H9 (cell line): ENCODE results near the gene KCNJ14. TPM values are rescaled to one million over a fixed set of nuclear protein-coding genes. Genes with fewer than 3 reads are reported as not detected.

Experiments
- DNase-seq: peaks from one replicate; pipeline ENCODE4 v3.0.0-alpha.2; 2017
- H2AFZ ChIP-seq: one replicate; pipeline ENCODE4 v1.6.1; 2013; ENCODE audit warnings: mild to moderate bottlenecking, low read length, control low read depth, moderate library complexity
- H2AK5ac ChIP-seq: 2 replicates; pipeline ENCODE4 v1.6.1; 2013; ENCODE audit warnings: low read length, control low read depth, mixed read lengths; ENCODE audit not compliant: insufficient read length
- H2BK120ac ChIP-seq: one replicate; pipeline ENCODE4 v1.6.1; 2013; ENCODE audit warnings: low read depth, mild to moderate bottlenecking, low read length, control low read depth, inconsistent platforms; ENCODE audit not compliant: poor library complexity, severe bottlenecking
- H2BK12ac ChIP-seq: 2 replicates; pipeline ENCODE4 v1.6.1; 2013; ENCODE audit warnings: low read length, control low read depth, mixed read lengths, low read depth; ENCODE audit not compliant: insufficient read length
- H2BK15ac ChIP-seq: 2 replicates; pipeline ENCODE4 v1.6.1; 2013; ENCODE audit warnings: low read depth, low read length, control low read depth
- H2BK20ac ChIP-seq: one replicate; pipeline ENCODE4 v1.6.1; 2013; ENCODE audit warnings: low read depth, mild to moderate bottlenecking, low read length, control low read depth, inconsistent platforms; ENCODE audit not compliant: poor library complexity, severe bottlenecking
- H2BK5ac ChIP-seq: 2 replicates; pipeline ENCODE4 v1.6.1; 2013; ENCODE audit warnings: low read length, control low read depth, mixed read lengths; ENCODE audit not compliant: insufficient read length
- H3K14ac ChIP-seq: 2 replicates; pipeline ENCODE4 v1.6.1; 2013; ENCODE audit warnings: low read length, control low read depth; ENCODE audit not compliant: insufficient read depth
- H3K18ac ChIP-seq: 2 replicates; pipeline ENCODE4 v1.6.1; 2013; ENCODE audit warnings: low read depth, mild to moderate bottlenecking, mixed read lengths, low read length, control low read depth; ENCODE audit not compliant: insufficient read length
- H3K23ac ChIP-seq: 2 replicates; pipeline ENCODE4 v1.6.1; 2013; ENCODE audit warnings: low read length, control low read depth, mixed read lengths, low read depth; ENCODE audit not compliant: insufficient read length
- H3K23me2 ChIP-seq: 2 replicates; pipeline ENCODE4 v1.6.1; 2013; ENCODE audit warnings: low read depth, mild to moderate bottlenecking, mixed read lengths, low read length, control low read depth; ENCODE audit not compliant: insufficient read length, poor library complexity, severe bottlenecking
- H3K27ac ChIP-seq: 2 replicates; pipeline ENCODE4 v1.5.1; 2013; ENCODE audit warnings: low read length, control low read depth, mixed read lengths, low read depth; ENCODE audit not compliant: insufficient read length
- H3K27me3 ChIP-seq: 2 replicates; pipeline ENCODE4 v1.6.1; 2013; ENCODE audit warnings: low read length, control low read depth, inconsistent platforms; ENCODE audit not compliant: insufficient read depth
- H3K4ac ChIP-seq: 2 replicates; pipeline ENCODE4 v1.6.1; 2013; ENCODE audit warnings: low read depth, mild to moderate bottlenecking, control low read depth, inconsistent platforms, low read length, moderate library complexity
- H3K4me1 ChIP-seq: 2 replicates; pipeline ENCODE4 v1.6.1; 2013; ENCODE audit warnings: low read length, control low read depth, inconsistent platforms; ENCODE audit not compliant: insufficient read depth
- H3K4me2 ChIP-seq: 2 replicates; pipeline ENCODE4 v1.6.1; 2013; ENCODE audit warnings: low read length, control low read depth, mixed read lengths; ENCODE audit not compliant: insufficient read length, insufficient read depth
- H3K56ac ChIP-seq: 2 replicates; pipeline ENCODE4 v1.6.1; 2013; ENCODE audit warnings: low read depth, mild to moderate bottlenecking, mixed read lengths, low read length, control low read depth; ENCODE audit not compliant: insufficient read length
- H3K79me1 ChIP-seq: 2 replicates; pipeline ENCODE4 v1.6.1; 2013; ENCODE audit warnings: low read depth, mild to moderate bottlenecking, moderate library complexity, low read length, control low read depth, inconsistent platforms; ENCODE audit not compliant: insufficient read depth, poor library complexity, severe bottlenecking
- H3K79me2 ChIP-seq: 2 replicates; pipeline ENCODE4 v1.6.1; 2013; ENCODE audit warnings: low read length, control low read depth, inconsistent platforms; ENCODE audit not compliant: insufficient read depth
- H3K9ac ChIP-seq: 2 replicates; pipeline ENCODE4 v1.6.1; 2013; ENCODE audit warnings: low read length, control low read depth, mixed read lengths; ENCODE audit not compliant: insufficient read length; ENCODE audit errors: extremely low read depth
- H3K9me3 ChIP-seq: one replicate; pipeline ENCODE4 v1.6.1; 2013; ENCODE audit warnings: low read depth, low read length, inconsistent platforms; ENCODE audit not compliant: control insufficient read depth
- H3T11ph ChIP-seq: one replicate; pipeline ENCODE4 v1.6.1; 2013; ENCODE audit warnings: mild to moderate bottlenecking, low read length, control low read depth, inconsistent platforms
- H4K20me1 ChIP-seq: one replicate; pipeline ENCODE4 v1.6.1; 2013; ENCODE audit not compliant: control insufficient read depth, insufficient read length, insufficient read depth
- H4K5ac ChIP-seq: 2 replicates; pipeline ENCODE4 v1.6.1; 2013; ENCODE audit warnings: low read depth, mild to moderate bottlenecking, mixed read lengths, low read length, control low read depth; ENCODE audit not compliant: insufficient read length
- H4K8ac ChIP-seq: replicated peaks from 2 replicates; pipeline ENCODE4 v1.6.1; 2013; ENCODE audit warnings: low read length, control low read depth, mixed read lengths, low read depth; ENCODE audit not compliant: insufficient read length
- H4K91ac ChIP-seq: 2 replicates; pipeline ENCODE4 v1.6.1; 2013; ENCODE audit warnings: low read depth, mild to moderate bottlenecking, moderate library complexity, mixed read lengths, low read length, control low read depth; ENCODE audit not compliant: insufficient read length
- H3K27ac Mint-ChIP-seq, 3 experiments: 2 replicates in 2 of 3; 3 replicates in 1 of 3; pipeline ENCODE4 v1.8.0; 2020 to 2021; ENCODE audit warnings: mixed read lengths in 3 of 3, mild to moderate bottlenecking in 1 of 3, moderate library complexity in 1 of 3
- H3K27me3 Mint-ChIP-seq: 2 replicates; pipeline ENCODE4 v1.8.0; 2021; ENCODE audit warnings: low read depth, mild to moderate bottlenecking, moderate library complexity, mixed read lengths
- H3K36me3 Mint-ChIP-seq, 3 experiments: 2 replicates in 2 of 3; 3 replicates in 1 of 3; pipeline ENCODE4 v1.8.0; 2020 to 2021; ENCODE audit warnings: low read depth in 3 of 3, mixed read lengths in 3 of 3; ENCODE audit not compliant: insufficient read depth in 1 of 3
- H3K4me1 Mint-ChIP-seq, 2 experiments: 2 replicates each; pipeline ENCODE4 v1.8.0; 2020; ENCODE audit warnings: mixed read lengths in 2 of 2
- H3K4me3 Mint-ChIP-seq, 2 experiments: 2 replicates in 1 of 2; 3 replicates in 1 of 2; pipeline ENCODE4 v1.8.0; 2020 to 2021; ENCODE audit warnings: mild to moderate bottlenecking in 2 of 2, mixed read lengths in 2 of 2, moderate library complexity in 1 of 2
- H3K9me3 Mint-ChIP-seq, 2 experiments: 2 replicates in 1 of 2; 3 replicates in 1 of 2; pipeline ENCODE4 v1.8.0; 2020; ENCODE audit warnings: mild to moderate bottlenecking in 2 of 2, mixed read lengths in 2 of 2, moderate library complexity in 1 of 2
- WGBS: extraction: QIAGEN DNeasy Blood & Tissue Kit; methylation state at CpG from one replicate; pipeline ENCODE4 v1.1.7; 2013; ENCODE audit warnings: missing lambda C conversion rate, low lambda C conversion rate, mixed read lengths; ENCODE audit not compliant: insufficient read length; ENCODE audit errors: extremely low coverage; 5-methylcytosine and 5-hydroxymethylcytosine counted together
- total RNA-seq: library from RNA; stranded (reverse); gene quantifications from 2 replicates; pipeline ENCODE4 v1.2.1, GENCODE V29; 2021
- TF ChIP-seq, protein P1 (sequence below): fragments of 200-600 bp; sonication (generic); conservative IDR thresholded peaks from 3 replicates; pipeline ENCODE4 v1.8.0; 2021; ENCODE audit warnings: antibody characterized with exemption, mild to moderate bottlenecking

Gene KCNJ14
- total RNA-seq, 1 experiment from 2014 or later, result 1.2 TPM

DNA sequence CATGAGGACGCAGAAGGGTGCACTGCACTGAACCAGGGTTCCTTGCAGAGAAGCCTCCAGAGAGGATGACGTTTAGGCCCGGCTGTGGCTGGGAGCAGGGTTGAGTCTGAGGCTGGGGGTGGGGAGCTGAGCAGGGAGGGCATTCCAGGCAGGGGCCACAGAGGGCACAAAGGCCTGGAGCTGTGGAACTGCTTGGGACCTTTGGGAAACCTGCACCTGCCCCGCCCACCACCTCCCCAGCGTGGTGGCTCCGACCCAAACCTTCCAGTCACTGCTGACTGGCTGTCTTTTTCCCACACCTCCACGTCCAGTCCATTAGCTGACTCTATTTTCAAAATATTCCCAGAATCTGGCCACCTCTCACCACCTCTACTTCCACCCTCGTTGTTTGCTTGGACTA, 61.2 kb downstream of the KCNJ14 start:
- Histone ChIP-seq H2AFZ (no peak overlapping the region), H4K20me1 (no peaks in the 10 kb centered on the region), H4K8ac (no peak overlapping the region), H3K27me3 (peaks cover 2% of the 10 kb centered on the region; the same call in 1 of the 2 replicates), H3K18ac (no peak overlapping the region), H3K79me2 (no peaks in the 10 kb centered on the region), H3K4me1 (no peaks in the 10 kb centered on the region; the same call in 1 of the 2 replicates), H3K79me1 (no peaks in the 10 kb centered on the region), H3K9me3 (no peaks in the 10 kb centered on the region), H4K5ac (no peak overlapping the region), H4K91ac (no peak overlapping the region), H2AK5ac (no peak overlapping the region), H3K9ac (no peak overlapping the region), H2BK12ac (no peak overlapping the region), H3K23ac (no peak overlapping the region), H3K23me2 (no peaks in the 10 kb centered on the region), H3T11ph (no peak overlapping the region), H2BK120ac (no peak overlapping the region), H2BK15ac (no peak overlapping the region; the same call in 1 of the 2 replicates), H3K56ac (no peak overlapping the region), H3K4me2 (no peak overlapping the region), H3K14ac (no peak overlapping the region; the same call in 1 of the 2 replicates), H2BK20ac (no peak overlapping the region), H2BK5ac (no peak overlapping the region), H3K27ac (no peak overlapping the region), H3K4ac (no peak overlapping the region)
- Mint-ChIP-seq H3K9me3 (no peaks in the 10 kb centered on the region), H3K4me1 (peaks cover 10 to 29% of the 10 kb centered on the region in 2 experiments), H3K4me3 (no peak overlapping the region), H3K27ac (peak overlapping the region in 1 of 3 experiments; percentile 32; a peak in 3 of 7 replicates), H3K27me3 (peaks cover 4% of the 10 kb centered on the region), H3K36me3 (no peaks in the 10 kb centered on the region)
- no CpG with 5 or more reads among the region's 8 CpGs for WGBS
- TF ChIP-seq, protein P1, sequence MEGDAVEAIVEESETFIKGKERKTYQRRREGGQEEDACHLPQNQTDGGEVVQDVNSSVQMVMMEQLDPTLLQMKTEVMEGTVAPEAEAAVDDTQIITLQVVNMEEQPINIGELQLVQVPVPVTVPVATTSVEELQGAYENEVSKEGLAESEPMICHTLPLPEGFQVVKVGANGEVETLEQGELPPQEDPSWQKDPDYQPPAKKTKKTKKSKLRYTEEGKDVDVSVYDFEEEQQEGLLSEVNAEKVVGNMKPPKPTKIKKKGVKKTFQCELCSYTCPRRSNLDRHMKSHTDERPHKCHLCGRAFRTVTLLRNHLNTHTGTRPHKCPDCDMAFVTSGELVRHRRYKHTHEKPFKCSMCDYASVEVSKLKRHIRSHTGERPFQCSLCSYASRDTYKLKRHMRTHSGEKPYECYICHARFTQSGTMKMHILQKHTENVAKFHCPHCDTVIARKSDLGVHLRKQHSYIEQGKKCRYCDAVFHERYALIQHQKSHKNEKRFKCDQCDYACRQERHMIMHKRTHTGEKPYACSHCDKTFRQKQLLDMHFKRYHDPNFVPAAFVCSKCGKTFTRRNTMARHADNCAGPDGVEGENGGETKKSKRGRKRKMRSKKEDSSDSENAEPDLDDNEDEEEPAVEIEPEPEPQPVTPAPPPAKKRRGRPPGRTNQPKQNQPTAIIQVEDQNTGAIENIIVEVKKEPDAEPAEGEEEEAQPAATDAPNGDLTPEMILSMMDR, result no peak
- no peak for DNase-seq

Other genes with a start within 250 kb of the KCNJ14 start
- 20.3 and 21.0 TPM in 2 replicates for gene CARD8, start 199.7 kb upstream of the KCNJ14 start, total RNA-seq
- gene ZNF114, start 185.5 kb upstream of the KCNJ14 start, total RNA-seq, result 20.2 and 20.3 TPM in 2 replicates
- 9.6 and 13.2 TPM in 2 replicates for gene EMP3, start 130.0 kb upstream of the KCNJ14 start, total RNA-seq
- gene TMEM143, start 91.6 kb upstream of the KCNJ14 start, total RNA-seq, result 15.2 and 16.0 TPM in 2 replicates
- 0.31 TPM in 1 of 2 replicates, not detected in the other for gene SYNGR4, start 91.2 kb upstream of the KCNJ14 start, total RNA-seq
- gene KDELR1, start 64.0 kb upstream of the KCNJ14 start, total RNA-seq, result 195 and 198 TPM in 2 replicates
- 5.9 and 6.2 TPM in 2 replicates for gene GRIN2D, start 61.9 kb upstream of the KCNJ14 start, total RNA-seq
- gene GRWD1, start 9.6 kb upstream of the KCNJ14 start, total RNA-seq, result 92.0 and 94.6 TPM in 2 replicates
- gene CYTH2, start 13.8 kb downstream of the KCNJ14 start, total RNA-seq, result 97.1 and 103 TPM in 2 replicates
- gene LMTK3, start 56.3 kb downstream of the KCNJ14 start, total RNA-seq, result 14.4 and 15.2 TPM in 2 replicates
- 1.3 and 1.7 TPM in 2 replicates for gene SULT2B1, start 96.6 kb downstream of the KCNJ14 start, total RNA-seq
- not detected in 2 replicates for gene SPACA4, start 151.2 kb downstream of the KCNJ14 start, total RNA-seq
- gene FAM83E, start 159.5 kb downstream of the KCNJ14 start, total RNA-seq, result 9.2 and 9.5 TPM in 2 replicates
- 1,855 and 1,874 TPM in 2 replicates for gene RPL18, start 163.6 kb downstream of the KCNJ14 start, total RNA-seq
- gene SPHK2, start 163.9 kb downstream of the KCNJ14 start, total RNA-seq, result 55.0 and 57.2 TPM in 2 replicates
- 11.4 and 12.6 TPM in 2 replicates for gene DBP, start 181.8 kb downstream of the KCNJ14 start, total RNA-seq
- 102 and 107 TPM in 2 replicates for gene CA11, start 190.6 kb downstream of the KCNJ14 start, total RNA-seq
- 0.33 and 0.55 TPM in 2 replicates for gene NTN5, start 217.4 kb downstream of the KCNJ14 start, total RNA-seq
- 11.4 and 13.2 TPM in 2 replicates for gene FUT2, start 240.4 kb downstream of the KCNJ14 start, total RNA-seq